Neuronal stem cell (in vitro differentiated cells): ENCODE measurements around the gene ALKBH5.
A peak's percentile ranks its signal among the peaks of the same experiment; 100 is the strongest.

ENCODE experiments used
- DNase-seq: peaks from one replicate; pipeline ENCODE4 v3.0.0-alpha.2; 2013; ENCODE audit warnings: low spot score
- H2AFZ ChIP-seq: one replicate; pipeline ENCODE4 v1.6.1; 2013; ENCODE audit warnings: mild to moderate bottlenecking, low read length, inconsistent platforms
- H2AK5ac ChIP-seq: 2 replicates; pipeline ENCODE4 v1.6.1; 2013; ENCODE audit warnings: low read depth, mild to moderate bottlenecking, inconsistent platforms, low read length, moderate library complexity, mixed read lengths
- H2BK120ac ChIP-seq: 2 replicates; pipeline ENCODE4 v1.6.1; 2013; ENCODE audit warnings: low read depth, mild to moderate bottlenecking, inconsistent platforms, low read length, moderate library complexity, mixed read lengths
- H2BK12ac ChIP-seq: one replicate; pipeline ENCODE4 v1.6.1; 2013; ENCODE audit warnings: low read length, inconsistent platforms
- H2BK15ac ChIP-seq: 2 replicates; pipeline ENCODE4 v1.6.1; 2013; ENCODE audit warnings: mild to moderate bottlenecking, low read length, inconsistent platforms, mixed read lengths
- H2BK5ac ChIP-seq: one replicate; pipeline ENCODE4 v1.6.1; 2013; ENCODE audit warnings: inconsistent platforms, mild to moderate bottlenecking, low read length, moderate library complexity
- H3K14ac ChIP-seq: one replicate; pipeline ENCODE4 v1.6.1; 2013; ENCODE audit warnings: low read length, inconsistent platforms
- H3K18ac ChIP-seq: 2 replicates; pipeline ENCODE4 v1.6.1; 2013; ENCODE audit warnings: low read length, inconsistent platforms
- H3K23ac ChIP-seq: 2 replicates; pipeline ENCODE4 v1.6.1; 2013; ENCODE audit warnings: low read depth, mild to moderate bottlenecking, mixed read lengths, low read length, inconsistent platforms; ENCODE audit not compliant: poor library complexity
- H3K27ac ChIP-seq: replicated peaks from 3 replicates; pipeline ENCODE4 v1.5.1; 2013; ENCODE audit warnings: low read length, inconsistent platforms
- H3K27me3 ChIP-seq, 3 experiments: 2 replicates each; pipeline ENCODE4 v1.6.1; 2013; ENCODE audit warnings: low read length in 3 of 3, mild to moderate bottlenecking in 2 of 3, inconsistent platforms in 1 of 3, low read depth in 1 of 3, mixed read lengths in 1 of 3, moderate library complexity in 1 of 3; ENCODE audit not compliant: control insufficient read depth in 3 of 3, insufficient read depth in 3 of 3
- H3K36me3 ChIP-seq, 2 donors: replicated peaks in 1 of 2; 2 replicates each; pipeline ENCODE4 v1.6.1; 2013; ENCODE audit warnings: low read length in 2 of 2; ENCODE audit not compliant: control insufficient read depth in 2 of 2, insufficient read depth in 2 of 2
- H3K4ac ChIP-seq: 2 replicates; pipeline ENCODE4 v1.6.1; 2013; ENCODE audit warnings: inconsistent platforms, mild to moderate bottlenecking, low read length, moderate library complexity
- H3K4me1 ChIP-seq, 2 donors: 1 replicate in 1 of 2; 2 replicates in 1 of 2; pipeline ENCODE4 v1.6.1; 2013; ENCODE audit warnings: low read length in 2 of 2, low read depth in 1 of 2; ENCODE audit not compliant: control insufficient read depth in 2 of 2, insufficient read depth in 1 of 2
- H3K4me2 ChIP-seq: one replicate; pipeline ENCODE4 v1.6.1; 2013; ENCODE audit warnings: mild to moderate bottlenecking, low read length, inconsistent platforms; ENCODE audit not compliant: insufficient read depth, poor library complexity, severe bottlenecking
- H3K4me3 ChIP-seq, 2 donors: 2 replicates each; pipeline ENCODE4 v1.5.1; 2013; ENCODE audit warnings: low read length in 2 of 2, mild to moderate bottlenecking in 2 of 2, inconsistent platforms in 1 of 2, moderate library complexity in 1 of 2
- H3K79me1 ChIP-seq: one replicate; pipeline ENCODE4 v1.6.1; 2013; ENCODE audit warnings: low read depth, mild to moderate bottlenecking, inconsistent platforms, low read length, moderate library complexity
- H3K9ac ChIP-seq: one replicate; pipeline ENCODE4 v1.6.1; 2013; ENCODE audit warnings: mild to moderate bottlenecking, low read depth, low read length, inconsistent platforms; ENCODE audit not compliant: poor library complexity
- H3K9me3 ChIP-seq, 2 donors: replicated peaks in 1 of 2; 2 replicates each; pipeline versions ENCODE3 to v1.6.1; 2013; ENCODE audit warnings: low read length in 2 of 2, mild to moderate bottlenecking in 2 of 2, inconsistent platforms in 1 of 2, low read depth in 1 of 2, mixed read lengths in 1 of 2, moderate library complexity in 1 of 2; ENCODE audit not compliant: control insufficient read depth in 2 of 2, insufficient read depth in 1 of 2
- H4K8ac ChIP-seq: one replicate; pipeline ENCODE4 v1.6.1; 2013; ENCODE audit warnings: low read depth, mild to moderate bottlenecking, inconsistent platforms, low read length, moderate library complexity
- H4K91ac ChIP-seq: one replicate; pipeline ENCODE4 v1.6.1; 2013; ENCODE audit warnings: low read length, low read depth, mild to moderate bottlenecking, inconsistent platforms; ENCODE audit not compliant: poor library complexity
- WGBS, 2 donors: extraction: QIAGEN DNeasy Blood & Tissue Kit; methylation state at CpG; one replicate each; pipeline ENCODE4 v1.1.7; 2013; ENCODE audit warnings: missing lambda C conversion rate in 2 of 2, mixed read lengths in 1 of 2; ENCODE audit not compliant: insufficient read length in 2 of 2, insufficient replicate concordance in 1 of 2; ENCODE audit errors: extremely low coverage in 2 of 2; 5-methylcytosine and 5-hydroxymethylcytosine counted together

Gene ALKBH5

DNA sequence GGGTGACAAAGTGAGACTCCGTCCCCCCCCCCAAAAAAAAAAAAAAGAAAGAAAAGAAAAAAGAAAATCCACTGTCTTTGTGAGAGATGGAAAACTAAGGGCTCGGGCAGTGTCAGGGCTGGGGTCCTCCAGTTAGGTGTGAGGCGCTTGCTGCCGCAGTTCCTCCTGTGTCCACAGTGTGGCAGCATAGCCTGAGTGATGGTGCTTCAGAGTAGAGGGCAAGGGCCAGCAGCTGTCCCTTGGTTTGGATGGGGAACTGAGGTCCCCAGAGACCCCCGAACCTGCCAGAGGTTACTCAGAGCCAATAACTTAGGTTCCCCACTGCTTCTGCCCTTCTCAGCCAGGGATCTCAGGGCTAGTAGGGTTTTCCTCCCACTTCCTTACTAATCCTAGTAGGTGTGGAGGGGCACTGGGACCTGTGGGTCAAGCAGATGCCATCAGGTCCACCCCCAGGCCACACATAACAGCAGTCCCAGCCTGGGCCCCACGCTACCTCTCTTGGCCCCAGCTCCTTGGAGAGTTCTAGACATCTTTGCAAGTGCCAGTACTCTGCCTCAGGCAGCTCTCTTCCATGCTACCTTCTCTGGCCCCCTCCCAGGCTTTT is 33.9 kb downstream of the ALKBH5 start:
- WGBS, 2 donors, result no CpG with 5 or more reads among the region's 6 CpGs
- H2BK120ac ChIP-seq, result no peak overlapping the region
- peaks cover 3 to 8% of the 10 kb centered on the region in 2 donors for H3K4me1 ChIP-seq

DNA sequence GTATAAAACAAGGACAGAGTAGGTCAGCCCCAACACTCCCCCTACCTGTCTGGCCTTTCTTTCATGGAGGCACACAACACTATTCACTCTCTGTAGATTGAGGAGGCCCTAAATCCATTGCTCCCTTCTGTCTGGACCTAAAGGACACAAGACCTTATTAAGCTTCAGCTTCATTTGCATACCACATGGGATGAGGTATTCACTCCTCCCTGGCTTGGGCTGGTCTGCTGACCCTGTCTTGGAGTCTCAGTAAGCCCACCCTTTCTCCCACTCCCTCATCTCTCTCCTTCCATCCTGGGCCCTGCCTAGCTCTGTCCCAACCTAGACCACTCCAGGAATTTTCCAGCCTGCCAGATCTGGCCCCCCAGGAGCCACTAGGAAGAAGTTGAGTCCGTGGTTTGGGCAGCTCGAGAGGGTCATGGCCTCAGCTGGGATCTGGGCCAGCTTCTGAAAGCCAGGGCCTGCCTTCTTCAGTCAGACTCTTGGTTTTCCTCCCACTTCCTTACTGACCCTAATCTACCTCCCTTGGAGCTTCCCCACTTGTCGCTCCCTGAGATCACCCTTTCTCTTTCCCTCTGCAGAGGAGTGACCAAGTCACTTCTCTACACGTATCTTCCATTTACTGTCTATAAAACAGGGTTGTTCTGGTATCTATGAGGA is 35.3 kb downstream of the ALKBH5 start:
- no peaks in the 10 kb centered on the region for H3K36me3 ChIP-seq
- H3K4me3 ChIP-seq, result no peak overlapping the region
- no peak overlapping the region for H3K27ac ChIP-seq
- no peak overlapping the region for H3K18ac ChIP-seq
- no peak overlapping the region for H4K91ac ChIP-seq
- H3K14ac ChIP-seq, result no peak overlapping the region
- no peak overlapping the region for H2BK120ac ChIP-seq
- peaks cover 3 to 10% of the 10 kb centered on the region in 2 donors for H3K4me1 ChIP-seq
- H3K9ac ChIP-seq, result no peak overlapping the region
- no peak overlapping the region for H3K23ac ChIP-seq
- no peak overlapping the region for H2BK5ac ChIP-seq
- no peak overlapping the region for H3K4me2 ChIP-seq
- H2BK12ac ChIP-seq, result no peak overlapping the region
- H2AFZ ChIP-seq, result no peak overlapping the region
- no peaks in the 10 kb centered on the region for H3K27me3 ChIP-seq
- H2AK5ac ChIP-seq, result peak overlapping the region; percentile 5
- no peak for DNase-seq
- H3K9me3 ChIP-seq, result no peaks in the 10 kb centered on the region
- H3K4ac ChIP-seq, result no peak overlapping the region
- WGBS, 2 donors, result no CpG with 5 or more reads among the region's 4 CpGs
- H4K8ac ChIP-seq, result no peak overlapping the region
- no peaks in the 10 kb centered on the region for H3K79me1 ChIP-seq
- H2BK15ac ChIP-seq, result peak overlapping the region; percentile 23

More for the DNA sequence above, 33.9 kb downstream of the ALKBH5 start:
- Histone ChIP-seq H3K27me3 (no peaks in the 10 kb centered on the region), H4K91ac (no peak overlapping the region), H3K4me3 (no peak overlapping the region), H3K18ac (peak overlapping the region; percentile 6), H3K79me1 (no peaks in the 10 kb centered on the region), H4K8ac (no peak overlapping the region), H2BK5ac (peak overlapping the region; percentile 32), H3K23ac (no peak overlapping the region), H3K4ac (no peak overlapping the region), H3K9ac (no peak overlapping the region), H3K9me3 (no peaks in the 10 kb centered on the region), H3K4me2 (no peak overlapping the region), H2BK12ac (peak overlapping the region; percentile 68), H3K27ac (no peak overlapping the region), H2BK15ac (peak overlapping the region; percentile 86), H3K14ac (no peak overlapping the region), H2AK5ac (peak overlapping the region; percentile 67), H3K36me3 (no peaks in the 10 kb centered on the region), H2AFZ (peak overlapping the region; percentile 52)
- DNase-seq, result peak; percentile 75

GRCh38 chr17:18224053-18224386 is 40.4 kb downstream of the ALKBH5 start:
- Histone ChIP-seq H2AK5ac (no peak overlapping the region), H3K18ac (peak overlapping the region; percentile 97), H4K91ac (no peak overlapping the region), H2BK5ac (peak overlapping the region; percentile 26), H3K27me3 (no peaks in the 10 kb centered on the region), H3K27ac (peak overlapping the region; percentile 99), H2AFZ (peak overlapping the region; percentile 88), H2BK120ac (peak overlapping the region; percentile 1), H2BK15ac (peak overlapping the region; percentile 11), H3K9me3 (no peaks in the 10 kb centered on the region), H3K23ac (no peak overlapping the region), H3K79me1 (peaks cover 18% of the 10 kb centered on the region), H3K14ac (no peak overlapping the region), H3K4ac (no peak overlapping the region), H3K4me2 (peak overlapping the region; percentile 23), H2BK12ac (peak overlapping the region; percentile 36), H3K4me1 (peaks cover 23 to 27% of the 10 kb centered on the region in 2 donors), H3K4me3 (peak overlapping the region; percentile 19 to 61), H3K36me3 (peaks cover 0 to 2% of the 10 kb centered on the region in 2 donors), H3K9ac (peak overlapping the region; percentile 87), H4K8ac (no peak overlapping the region)
- no CpG with 5 or more reads among the region's 4 CpGs for WGBS, 2 donors
- no peak for DNase-seq

DNA sequence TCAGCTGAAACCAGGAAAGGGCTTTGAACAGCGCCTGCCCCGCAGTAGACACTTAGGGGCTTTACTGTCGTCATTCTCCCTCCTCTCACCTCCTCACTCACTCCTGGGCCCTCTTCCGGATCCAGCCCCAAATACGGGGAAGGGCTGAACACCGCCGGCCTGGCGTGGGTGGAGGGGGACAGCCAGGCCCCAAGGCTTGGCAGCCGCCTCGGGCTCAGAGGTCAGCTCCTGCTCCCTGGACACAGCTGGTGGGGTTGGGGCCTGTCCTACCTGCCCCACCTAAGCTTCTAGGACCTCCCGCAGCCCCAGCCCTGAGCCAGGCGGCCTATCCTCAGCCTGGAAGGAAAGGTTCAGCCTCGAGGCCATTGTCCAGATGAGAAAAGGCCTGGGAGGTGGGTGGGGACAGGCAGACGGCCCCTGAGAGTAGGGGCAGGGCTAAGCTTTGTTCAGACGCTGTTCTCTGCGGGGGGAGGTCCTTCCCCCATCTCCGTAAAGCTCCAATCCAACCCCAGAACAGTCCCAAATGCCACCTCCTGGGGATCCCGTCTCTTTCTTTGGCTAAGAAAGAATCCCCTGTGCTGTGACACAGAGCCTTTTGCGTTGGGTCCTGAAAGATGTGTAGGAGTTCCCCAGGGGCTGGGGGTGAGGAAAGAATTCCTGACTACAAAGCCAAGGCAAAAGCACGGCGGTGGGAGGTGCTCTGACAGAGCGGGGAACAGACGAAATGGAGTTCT is 40.9 kb downstream of the ALKBH5 start:
- Histone ChIP-seq H3K9me3 (no peaks in the 10 kb centered on the region), H3K9ac (peak overlapping the region; percentile 83), H3K4me1 (peaks cover 29 to 31% of the 10 kb centered on the region in 2 donors), H3K79me1 (peaks cover 20% of the 10 kb centered on the region), H2AFZ (peak overlapping the region; percentile 88), H2BK120ac (peak overlapping the region; percentile 95), H3K36me3 (peaks cover 0 to 2% of the 10 kb centered on the region in 2 donors), H3K18ac (peak overlapping the region; percentile 100), H3K27me3 (no peaks in the 10 kb centered on the region), H3K4ac (peak overlapping the region; percentile 95), H4K8ac (peak overlapping the region; percentile 98), H2BK5ac (peak overlapping the region; percentile 100), H3K27ac (peak overlapping the region; percentile 99), H3K23ac (no peak overlapping the region), H3K14ac (peak overlapping the region; percentile 97), H4K91ac (peak overlapping the region; percentile 97), H2BK12ac (no peak overlapping the region), H3K4me3 (peak overlapping the region; percentile 61 to 72), H2AK5ac (peak overlapping the region; percentile 98), H3K4me2 (peak overlapping the region; percentile 97), H2BK15ac (peak overlapping the region; percentile 86)
- WGBS, 2 donors, result no CpG with 5 or more reads among the region's 23 CpGs
- DNase-seq, result peak; percentile 95
